ENCODE results near the gene NOL3.

Gene NOL3

GRCh38 chr16:67173323-67173722, 3.0 kb downstream of the NOL3 start:
- DNase-seq: no peak

DNA sequence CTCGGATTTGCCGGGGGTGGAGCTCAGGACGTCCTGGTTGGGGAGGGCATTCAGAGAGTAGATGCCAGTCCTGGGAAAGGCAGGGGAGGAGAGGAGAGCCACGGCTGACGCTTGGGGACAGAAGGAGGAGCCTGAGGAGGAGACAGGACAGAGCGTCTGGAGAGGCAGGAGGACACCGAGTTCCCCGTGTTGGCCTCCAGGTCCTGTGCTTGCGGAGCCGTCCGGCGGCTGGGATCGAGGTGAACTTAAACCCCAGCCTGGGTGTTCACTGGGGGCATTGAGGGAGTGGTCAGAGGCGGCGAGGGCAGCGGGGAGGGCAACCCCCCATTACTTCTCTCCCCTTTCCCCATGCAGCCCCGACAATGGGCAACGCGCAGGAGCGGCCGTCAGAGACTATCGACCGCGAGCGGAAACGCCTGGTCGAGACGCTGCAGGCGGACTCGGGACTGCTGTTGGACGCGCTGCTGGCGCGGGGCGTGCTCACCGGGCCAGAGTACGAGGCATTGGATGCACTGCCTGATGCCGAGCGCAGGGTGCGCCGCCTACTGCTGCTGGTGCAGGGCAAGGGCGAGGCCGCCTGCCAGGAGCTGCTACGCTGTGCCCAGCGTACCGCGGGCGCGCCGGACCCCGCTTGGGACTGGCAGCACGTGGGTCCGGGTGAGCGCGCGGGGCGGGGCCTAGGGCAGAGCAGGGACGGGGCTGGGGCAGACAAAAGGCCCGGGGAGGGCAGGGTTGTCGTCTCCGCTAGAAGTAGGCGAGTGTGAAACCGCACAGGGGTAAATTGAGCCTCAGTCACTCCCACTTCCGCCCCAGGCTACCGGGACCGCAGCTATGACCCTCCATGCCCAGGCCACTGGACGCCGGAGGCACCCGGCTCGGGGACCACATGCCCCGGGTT, 3.7 kb downstream of the NOL3 start:
- DNase-seq: peak; percentile 73

DNA sequence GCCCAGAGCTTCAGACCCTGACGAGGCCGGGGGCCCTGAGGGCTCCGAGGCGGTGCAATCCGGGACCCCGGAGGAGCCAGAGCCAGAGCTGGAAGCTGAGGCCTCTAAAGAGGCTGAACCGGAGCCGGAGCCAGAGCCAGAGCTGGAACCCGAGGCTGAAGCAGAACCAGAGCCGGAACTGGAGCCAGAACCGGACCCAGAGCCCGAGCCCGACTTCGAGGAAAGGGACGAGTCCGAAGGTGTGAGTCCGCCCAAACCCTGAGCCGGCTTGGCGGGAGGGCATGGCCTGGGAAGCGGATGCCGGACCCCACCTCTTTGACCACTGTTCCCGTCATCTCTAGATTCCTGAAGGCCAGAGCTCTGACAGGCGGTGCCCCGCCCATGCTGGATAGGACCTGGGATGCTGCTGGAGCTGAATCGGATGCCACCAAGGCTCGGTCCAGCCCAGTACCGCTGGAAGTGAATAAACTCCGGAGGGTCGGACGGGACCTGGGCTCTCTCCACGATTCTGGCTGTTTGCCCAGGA, 4.4 kb downstream of the NOL3 start:
- DNase-seq: no peak

GRCh38 chr16:67176662-67177061, 6.3 kb downstream of the NOL3 start:
- no peak for DNase-seq

DNA sequence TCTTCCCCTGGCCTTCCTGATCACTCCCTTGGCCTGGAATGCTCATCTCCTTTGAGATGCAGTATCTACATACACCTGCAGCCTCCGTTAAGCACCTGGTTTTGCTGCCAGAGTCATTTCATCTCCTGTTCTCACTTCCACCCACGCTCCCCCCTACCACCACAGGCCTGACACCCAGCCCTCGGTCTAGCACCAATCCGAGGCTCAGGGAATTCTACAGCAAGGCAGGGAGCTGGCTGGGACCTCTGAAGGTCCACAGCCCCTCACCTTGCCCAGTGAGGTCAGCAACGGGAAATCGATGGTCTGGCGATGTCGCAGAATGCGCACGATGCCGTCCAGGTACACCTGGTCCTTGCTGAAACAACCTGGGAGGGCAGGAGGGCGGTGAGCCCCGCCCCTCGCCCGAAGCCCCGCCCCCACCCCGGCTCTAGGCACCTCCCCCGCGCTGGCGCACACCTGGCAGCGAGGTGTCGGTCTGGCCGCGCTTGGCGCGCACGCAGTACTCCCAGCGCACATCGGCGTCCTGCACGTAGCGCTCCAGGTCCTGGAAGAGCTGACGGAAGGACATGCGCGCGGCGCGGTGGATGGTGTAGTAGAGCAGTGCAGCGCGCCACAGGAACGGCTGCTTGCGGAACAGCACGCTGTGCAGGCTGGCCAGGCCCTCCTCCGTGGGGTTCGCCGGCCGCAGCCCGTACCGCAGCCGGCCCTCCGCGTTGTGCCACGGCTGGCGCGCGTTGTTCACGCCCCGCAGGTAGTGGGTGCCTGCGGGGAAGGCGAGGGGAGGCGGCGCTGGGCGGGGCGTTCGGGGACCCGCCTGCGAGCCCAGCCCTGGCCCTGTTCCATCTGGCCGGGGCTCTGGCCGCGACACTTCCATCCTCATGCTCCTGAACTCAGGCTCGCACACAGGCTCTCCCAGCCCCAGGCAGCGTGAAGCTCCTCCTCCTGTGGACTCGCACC, 7.7 kb downstream of the NOL3 start:
- peak; percentile 37 for DNase-seq

DNA sequence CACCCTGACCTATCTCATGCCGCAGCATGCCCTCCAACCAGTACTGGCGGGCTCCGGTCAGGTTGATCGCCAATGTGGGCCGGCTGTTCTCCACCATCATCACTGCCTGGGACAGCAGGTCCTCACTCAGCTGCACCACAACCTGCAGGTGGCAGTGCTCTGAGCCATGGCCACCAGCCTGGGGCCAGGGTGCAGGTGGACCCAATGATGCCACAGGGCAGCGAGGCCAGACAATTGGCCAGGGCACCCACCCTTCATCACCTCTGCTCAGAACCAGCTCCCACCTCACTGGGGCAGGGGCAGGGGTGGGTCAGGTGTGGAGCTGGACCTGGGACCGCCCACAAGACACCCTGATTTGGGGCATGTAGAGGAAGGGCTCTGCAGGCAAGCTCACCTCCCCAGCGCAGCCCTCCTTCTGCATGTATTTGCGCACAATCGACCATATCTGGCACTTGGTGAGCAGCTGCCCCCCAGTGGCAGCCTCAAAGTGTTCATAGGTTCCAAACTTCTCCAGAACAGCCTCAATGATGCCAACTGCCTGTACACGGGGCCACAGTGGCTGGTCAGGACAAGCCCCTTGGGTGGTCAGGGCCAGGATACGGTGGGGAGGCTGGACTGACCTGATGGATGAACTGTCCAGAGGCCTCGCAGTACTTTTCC, 9.2 kb downstream of the NOL3 start:
- no peak for DNase-seq

GRCh38 chr16:67180166-67180565, 9.8 kb downstream of the NOL3 start:
- DNase-seq: no peak

DNA sequence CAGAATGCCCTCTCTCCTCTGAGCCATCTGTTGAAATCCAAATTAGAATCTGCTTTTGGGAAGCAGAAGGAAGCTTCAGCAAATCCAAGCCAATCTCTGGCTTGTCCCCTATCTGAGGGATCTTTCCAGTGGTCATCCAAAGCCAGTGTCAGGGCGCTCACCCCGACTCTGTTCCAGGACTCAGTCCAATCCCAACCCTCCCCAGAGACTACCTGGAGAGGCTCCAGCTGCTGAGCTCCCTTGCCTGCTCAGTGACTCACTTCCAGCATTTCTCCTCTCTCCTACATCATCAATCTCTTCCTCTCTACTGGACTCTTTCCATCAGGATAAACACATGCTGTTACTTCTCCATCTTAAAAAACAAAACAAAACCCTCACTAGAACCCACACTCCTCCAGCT, 11.0 kb downstream of the NOL3 start:
- DNase-seq: peak; percentile 80

GRCh38 chr16:67182288-67182687, 11.9 kb downstream of the NOL3 start:
- no peak for DNase-seq

DNA sequence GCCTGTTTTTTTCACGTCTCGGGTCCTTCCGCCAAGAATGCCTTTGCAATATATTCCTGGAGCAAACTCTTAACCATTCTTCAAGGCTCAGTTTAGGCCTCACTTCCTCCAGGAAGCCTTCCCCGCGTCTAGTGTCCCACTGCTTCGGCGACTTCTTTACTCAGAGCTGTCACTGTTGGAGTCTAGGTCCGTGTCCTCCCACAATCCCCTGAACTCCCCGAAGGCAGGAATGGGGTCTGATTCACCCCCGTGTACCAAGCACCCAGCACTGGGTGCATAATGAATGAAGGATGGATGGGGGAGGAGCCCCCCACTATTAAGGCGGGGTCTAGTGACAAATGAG, 12.9 kb downstream of the NOL3 start:
- no peak for DNase-seq

- peak; percentile 98 for DNase-seq
Measured at GRCh38 chr16:67183627-67184452, 13.5 kb downstream of the NOL3 start, which contains the start of gene MATCAP1. MATCAP1 (minus strand) TSS chr16:67183963; CDS start chr16:67180610, 3,353 bp downstream.

- DNase-seq: no peak
Measured at GRCh38 chr16:67184453-67184994, 14.2 kb downstream of the NOL3 start.

DNA sequence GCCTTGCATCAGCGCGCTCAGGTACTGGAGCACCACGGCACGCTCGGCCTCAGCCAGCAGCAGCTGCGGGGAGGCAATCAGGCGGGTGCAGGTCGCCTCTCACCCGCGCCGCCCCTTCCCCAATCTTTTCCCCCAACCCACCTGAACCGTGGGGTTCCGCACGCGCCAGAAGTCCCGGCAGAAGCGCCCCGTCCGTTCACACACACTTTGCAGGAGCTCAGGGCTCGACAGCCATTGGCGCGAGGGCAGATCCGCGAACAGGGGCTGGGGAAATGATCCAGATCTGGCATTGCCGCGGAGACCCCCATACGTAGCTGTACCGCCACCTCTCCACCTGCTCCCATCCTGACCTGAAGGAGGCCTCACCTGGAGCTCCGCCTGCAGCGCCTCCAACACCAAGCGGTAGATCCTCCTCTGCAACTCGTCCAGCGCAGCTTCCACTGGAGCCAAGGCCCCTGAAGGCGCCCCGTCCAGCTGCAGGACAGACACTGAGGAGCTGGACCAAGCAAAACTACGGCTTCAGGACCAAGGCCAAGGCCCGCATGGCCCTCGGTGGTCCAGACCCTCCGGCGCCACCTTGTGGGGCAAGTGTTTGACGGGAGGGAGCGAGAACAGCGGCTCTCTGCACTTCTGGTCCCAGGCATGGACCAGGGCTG, 14.8 kb downstream of the NOL3 start:
- peak; percentile 82 for DNase-seq

DNA sequence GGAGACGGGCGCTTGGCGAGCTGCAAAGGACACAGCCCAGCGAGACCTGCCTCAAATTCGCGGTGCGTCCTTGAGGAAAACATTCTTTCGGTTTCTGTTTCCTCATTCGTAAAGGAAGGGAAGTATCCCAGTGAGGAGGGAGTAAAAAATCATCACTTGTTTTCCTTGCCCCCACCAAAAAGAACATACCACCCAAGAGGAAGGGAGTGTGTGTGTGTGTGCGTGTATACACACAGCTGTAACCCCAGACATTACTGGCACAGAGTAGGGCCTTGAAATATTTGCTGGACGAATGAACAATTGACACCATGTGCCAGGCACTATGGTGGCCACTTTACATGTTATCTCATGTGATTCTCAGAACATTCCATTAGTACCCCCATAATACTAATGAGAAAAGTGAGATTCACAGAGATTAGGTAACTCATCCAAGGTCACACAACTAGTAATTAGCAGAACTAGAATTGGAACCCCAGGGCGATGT, 15.4 kb downstream of the NOL3 start:
- no peak for DNase-seq

DNA sequence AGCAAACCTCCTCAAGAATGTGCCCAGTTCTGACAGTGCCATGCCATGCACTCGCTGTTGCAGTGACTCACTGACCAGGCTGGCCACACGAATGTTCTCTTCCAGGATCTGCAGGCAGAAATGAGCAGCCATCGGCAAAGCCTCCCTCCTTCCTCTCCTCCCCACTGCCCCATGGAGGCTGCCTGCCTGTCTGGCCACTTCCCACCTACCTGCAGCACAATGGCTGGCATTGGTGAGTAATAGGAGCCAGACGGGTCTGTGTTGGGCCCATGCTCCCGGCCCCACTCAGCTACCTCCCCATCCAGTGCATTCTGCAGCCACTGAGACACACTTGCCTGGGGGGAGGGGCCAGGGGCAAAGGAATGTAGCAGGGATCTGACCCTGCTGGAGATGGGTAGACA, 16.2 kb downstream of the NOL3 start:
- DNase-seq: no peak

DNA sequence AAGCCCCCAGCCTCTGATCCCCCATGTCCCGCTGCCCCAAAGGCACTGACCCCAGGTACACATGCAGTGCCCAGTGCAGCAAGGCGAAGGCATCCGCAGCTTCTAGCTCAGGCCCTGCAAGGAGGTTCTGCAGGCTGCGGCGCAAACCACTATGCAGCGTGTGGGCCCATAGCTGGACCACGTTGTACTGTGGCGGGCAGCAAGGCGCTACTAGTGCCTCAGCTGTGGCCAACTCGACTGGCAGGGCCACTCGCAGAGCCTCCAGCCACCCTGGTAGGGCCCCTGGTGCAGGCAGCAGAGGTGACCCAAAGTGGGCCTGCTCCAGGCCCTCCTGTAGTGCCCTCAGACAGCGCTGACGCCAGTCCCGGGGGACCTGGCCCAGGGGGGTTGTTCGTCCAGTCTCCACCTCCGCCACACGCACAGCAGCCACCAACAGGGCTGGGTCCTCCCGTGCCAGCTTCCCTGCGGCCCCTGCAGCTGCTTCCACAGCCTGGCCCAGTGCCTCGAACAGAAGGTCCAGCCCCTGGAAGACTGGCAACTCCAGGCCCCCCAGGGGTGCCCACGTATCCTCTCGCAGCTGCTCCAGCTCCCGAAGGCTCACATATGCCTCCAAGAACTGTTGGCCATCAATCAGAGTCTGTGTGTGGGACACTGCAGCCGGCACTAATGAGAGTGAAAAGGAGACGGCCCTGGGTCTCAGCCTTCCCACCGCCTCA, 17.0 kb downstream of the NOL3 start:
- no peak for DNase-seq

GRCh38 chr16:67188323-67188722, 18.0 kb downstream of the NOL3 start:
- DNase-seq: no peak

DNA sequence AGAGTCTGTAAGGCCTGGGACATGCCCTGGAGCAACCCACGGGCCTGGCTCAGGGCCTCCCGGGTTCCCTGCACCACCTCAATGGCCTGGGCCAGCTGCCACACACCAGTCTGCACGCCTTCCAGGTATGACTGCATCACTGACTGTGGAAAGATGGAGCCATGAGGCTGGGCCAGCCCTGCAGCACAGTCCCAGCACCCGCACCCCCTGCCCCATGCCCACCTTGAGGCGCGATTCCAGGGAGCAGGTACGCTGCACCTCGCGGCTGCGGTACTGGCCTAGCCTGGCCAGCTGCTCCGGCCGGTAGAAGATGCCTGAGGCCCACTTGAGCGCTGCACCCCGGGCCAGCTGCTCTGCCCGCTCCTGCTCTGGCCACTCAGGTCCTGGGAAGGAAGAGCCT, 18.5 kb downstream of the NOL3 start:
- no peak for DNase-seq

- no peak for DNase-seq
Measured at GRCh38 chr16:67190041-67190440, 19.7 kb downstream of the NOL3 start, which contains the start of gene EXOC3L1. EXOC3L1 (minus strand) TSS chr16:67190136; CDS start chr16:67189676, 460 bp downstream.

Measured in fibroblast of skin of abdomen (primary cell).